Neural progenitor cell (in vitro differentiated cells): Measurements from ENCODE around the gene OPCML. TPM values are rescaled to one million over a fixed set of nuclear protein-coding genes. Genes with fewer than 3 reads are reported as not detected.

ENCODE experiments used
- DNase-seq: peaks from one replicate; pipeline ENCODE4 v3.0.0-alpha.2; 2016; ENCODE audit warnings: low spot score
- H2AFZ ChIP-seq: fragments of 200-600 bp; sonication (generic); replicated peaks from 2 replicates; pipeline ENCODE4 v1.6.1; 2016; ENCODE audit warnings: antibody characterized with exemption
- H3F3A ChIP-seq: fragments of 200-600 bp; sonication (generic); 2 replicates; pipeline ENCODE4 v1.6.1; 2016; ENCODE audit warnings: antibody characterized with exemption, low read depth
- H3K27ac ChIP-seq: fragments of 200-600 bp; sonication (generic); 2 replicates; pipeline ENCODE4 v1.5.1; 2016; ENCODE audit warnings: mild to moderate bottlenecking
- H3K27me3 ChIP-seq: fragments of 200-600 bp; sonication (generic); 2 replicates; pipeline ENCODE4 v1.6.1; 2016; ENCODE audit warnings: mild to moderate bottlenecking, moderate library complexity
- H3K36me3 ChIP-seq: fragments of 200-600 bp; sonication (generic); 2 replicates; pipeline ENCODE4 v1.5.1; 2016
- H3K4me1 ChIP-seq: fragments of 200-600 bp; sonication (generic); 2 replicates; pipeline ENCODE4 v1.6.1; 2016; ENCODE audit warnings: mixed run types
- H3K4me2 ChIP-seq: fragments of 200-600 bp; sonication (generic); 2 replicates; pipeline ENCODE4 v1.6.1; 2016
- H3K4me3 ChIP-seq: fragments of 200-600 bp; sonication (generic); 2 replicates; pipeline ENCODE4 v1.5.1; 2016
- H3K79me2 ChIP-seq: fragments of 200-600 bp; sonication (generic); 2 replicates; pipeline ENCODE4 v1.6.1; 2016; ENCODE audit warnings: low read depth
- H3K9ac ChIP-seq: fragments of 200-600 bp; sonication (generic); 2 replicates; pipeline ENCODE4 v1.6.1; 2016
- H3K9me3 ChIP-seq: fragments of 200-600 bp; sonication (generic); 2 replicates; pipeline ENCODE4 v1.5.1; 2016; ENCODE audit warnings: low read depth
- H4K20me1 ChIP-seq: fragments of 200-600 bp; sonication (generic); 2 replicates; pipeline ENCODE4 v1.6.1; 2016; ENCODE audit warnings: low read depth
- H3K27ac Mint-ChIP-seq: 3 replicates; pipeline ENCODE4 v1.8.0; 2021; ENCODE audit warnings: mixed read lengths
- H3K27me3 Mint-ChIP-seq: 2 replicates; pipeline ENCODE4 v1.8.0; 2022; ENCODE audit warnings: low read depth, mild to moderate bottlenecking, inconsistent platforms, moderate library complexity, mixed read lengths; ENCODE audit not compliant: insufficient read depth
- H3K36me3 Mint-ChIP-seq: 3 replicates; pipeline ENCODE4 v1.8.0; 2021; ENCODE audit warnings: mixed read lengths
- H3K4me1 Mint-ChIP-seq: 3 replicates; pipeline ENCODE4 v1.8.0; 2021; ENCODE audit warnings: mixed read lengths
- H3K4me3 Mint-ChIP-seq: 3 replicates; pipeline ENCODE4 v1.8.0; 2021; ENCODE audit warnings: mild to moderate bottlenecking, moderate library complexity, mixed read lengths
- H3K9me3 Mint-ChIP-seq: 3 replicates; pipeline ENCODE4 v1.8.0; 2020; ENCODE audit warnings: mixed read lengths
- EZH2 ChIP-seq: fragments of 200-600 bp; sonication (generic); IDR thresholded peaks from 2 replicates; pipeline ENCODE4 v1.6.1; 2017; ENCODE audit warnings: antibody characterized with exemption, mild to moderate bottlenecking, moderate library complexity
- EZH2phosphoT487 ChIP-seq: fragments of 200-600 bp; sonication (generic); IDR thresholded peaks from 2 replicates; pipeline ENCODE4 v1.6.1; 2017; ENCODE audit warnings: antibody characterized with exemption
- total RNA-seq: library from RNA; depleted of rRNA; stranded (reverse); fragments of >200 nt; gene quantifications from 2 replicates; pipeline ENCODE4 v1.2.3, GENCODE V29; 2015; ENCODE audit warnings: low replicate concordance
- TF ChIP-seq, protein P1 (sequence below): fragments of 200-600 bp; sonication (generic); IDR thresholded peaks from 2 replicates; pipeline ENCODE4 v1.5.1; 2017; ENCODE audit warnings: antibody characterized with exemption, mild to moderate bottlenecking

Gene OPCML
- total RNA-seq, 1 donor from 2014 or later = 0.02 TPM

DNA sequence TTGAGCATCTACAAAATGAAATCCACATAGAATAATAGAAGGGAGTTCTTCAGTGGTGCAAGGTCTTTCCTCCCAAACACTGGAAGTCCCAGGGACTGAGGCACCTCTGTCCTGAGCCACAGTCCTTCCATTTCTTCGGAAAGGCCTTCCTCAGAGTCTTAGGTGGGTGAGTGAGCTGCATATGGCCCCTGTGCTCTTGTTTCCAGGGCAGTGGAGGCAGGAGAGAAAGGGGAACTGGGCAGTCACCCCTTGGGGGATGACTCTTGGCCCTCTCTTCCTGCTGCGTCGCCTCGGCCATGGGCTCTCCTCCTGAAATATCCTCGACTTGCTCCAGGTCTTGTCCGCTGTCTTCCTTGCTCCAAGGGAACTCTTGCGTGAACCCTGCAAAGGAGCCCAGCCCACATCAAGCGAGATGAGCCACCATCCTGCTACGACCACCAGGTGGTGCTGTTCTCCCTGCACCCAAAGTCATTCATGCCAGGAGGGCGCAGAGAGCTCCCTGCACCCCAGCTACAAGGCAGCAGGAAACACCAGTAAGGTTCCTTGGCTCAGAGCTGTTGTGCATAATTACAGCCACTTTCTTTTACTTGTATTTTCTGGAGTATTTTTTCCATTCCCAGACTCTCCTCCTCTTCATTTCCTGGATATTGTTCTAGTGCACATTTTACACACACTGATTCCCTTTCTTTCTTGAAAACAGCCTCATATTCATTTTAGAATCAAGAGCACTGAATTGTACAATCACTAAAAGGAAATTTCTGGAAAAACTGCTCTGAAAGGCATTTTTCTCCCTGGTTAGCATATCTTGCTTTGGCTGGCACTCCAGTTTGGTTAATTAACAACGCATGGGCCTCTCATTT is 397.8 kb downstream of the OPCML start:
- Histone ChIP-seq H3F3A (no peaks in the 10 kb centered on the region), H3K9ac (no peak overlapping the region), H3K4me1 (peaks cover 4% of the 10 kb centered on the region), H3K4me2 (no peak overlapping the region), H3K27me3 (no peaks in the 10 kb centered on the region), H2AFZ (no peak overlapping the region), H3K36me3 (no peaks in the 10 kb centered on the region), H3K79me2 (no peaks in the 10 kb centered on the region), H3K4me3 (no peak overlapping the region), H3K9me3 (no peaks in the 10 kb centered on the region), H3K27ac (no peak overlapping the region), H4K20me1 (no peaks in the 10 kb centered on the region)
- H3K36me3 Mint-ChIP-seq = no peaks in the 10 kb centered on the region
- no peaks in the 10 kb centered on the region for H3K27me3 Mint-ChIP-seq
- peak; percentile 80 for DNase-seq
- no peak overlapping the region for H3K4me3 Mint-ChIP-seq
- no peak overlapping the region for H3K27ac Mint-ChIP-seq
- TF ChIP-seq, protein P1, sequence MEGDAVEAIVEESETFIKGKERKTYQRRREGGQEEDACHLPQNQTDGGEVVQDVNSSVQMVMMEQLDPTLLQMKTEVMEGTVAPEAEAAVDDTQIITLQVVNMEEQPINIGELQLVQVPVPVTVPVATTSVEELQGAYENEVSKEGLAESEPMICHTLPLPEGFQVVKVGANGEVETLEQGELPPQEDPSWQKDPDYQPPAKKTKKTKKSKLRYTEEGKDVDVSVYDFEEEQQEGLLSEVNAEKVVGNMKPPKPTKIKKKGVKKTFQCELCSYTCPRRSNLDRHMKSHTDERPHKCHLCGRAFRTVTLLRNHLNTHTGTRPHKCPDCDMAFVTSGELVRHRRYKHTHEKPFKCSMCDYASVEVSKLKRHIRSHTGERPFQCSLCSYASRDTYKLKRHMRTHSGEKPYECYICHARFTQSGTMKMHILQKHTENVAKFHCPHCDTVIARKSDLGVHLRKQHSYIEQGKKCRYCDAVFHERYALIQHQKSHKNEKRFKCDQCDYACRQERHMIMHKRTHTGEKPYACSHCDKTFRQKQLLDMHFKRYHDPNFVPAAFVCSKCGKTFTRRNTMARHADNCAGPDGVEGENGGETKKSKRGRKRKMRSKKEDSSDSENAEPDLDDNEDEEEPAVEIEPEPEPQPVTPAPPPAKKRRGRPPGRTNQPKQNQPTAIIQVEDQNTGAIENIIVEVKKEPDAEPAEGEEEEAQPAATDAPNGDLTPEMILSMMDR = peak; percentile 96
- no peak for TF ChIP-seq EZH2
- H3K9me3 Mint-ChIP-seq = no peaks in the 10 kb centered on the region
- H3K4me1 Mint-ChIP-seq = peaks cover 4% of the 10 kb centered on the region

DNA sequence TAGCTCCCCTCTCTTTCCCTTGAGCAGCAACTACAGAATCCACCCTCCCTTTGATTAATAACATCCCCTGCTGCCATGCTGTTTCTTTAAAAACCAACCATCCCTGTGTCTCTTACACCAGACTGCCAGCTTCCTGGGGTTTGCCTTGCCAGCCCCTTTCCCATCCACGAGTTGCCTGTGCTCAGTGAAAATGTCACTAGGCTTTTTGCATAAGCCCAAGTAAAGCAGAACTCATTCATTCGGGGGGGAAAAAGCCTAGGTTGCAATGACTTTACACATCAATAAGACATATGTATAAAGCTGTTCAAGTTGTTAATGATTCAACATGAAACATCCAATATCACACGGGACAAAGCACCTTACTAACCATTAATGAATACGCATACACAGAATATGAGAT is 398.7 kb downstream of the OPCML start:
- Histone ChIP-seq H2AFZ (no peak overlapping the region), H3K27me3 (no peaks in the 10 kb centered on the region), H3K79me2 (no peaks in the 10 kb centered on the region), H3K9ac (no peak overlapping the region), H3K4me3 (no peak overlapping the region), H3K36me3 (no peaks in the 10 kb centered on the region), H3K4me1 (peaks cover 4% of the 10 kb centered on the region), H3K4me2 (no peak overlapping the region), H3F3A (no peaks in the 10 kb centered on the region), H3K9me3 (no peaks in the 10 kb centered on the region), H3K27ac (no peak overlapping the region), H4K20me1 (no peaks in the 10 kb centered on the region)
- H3K4me3 Mint-ChIP-seq = no peak overlapping the region
- H3K9me3 Mint-ChIP-seq = no peaks in the 10 kb centered on the region
- no peaks in the 10 kb centered on the region for H3K36me3 Mint-ChIP-seq
- TF ChIP-seq, protein P1 = no peak
- TF ChIP-seq EZH2 (no peak), EZH2phosphoT487 (no peak)
- H3K27ac Mint-ChIP-seq = no peak overlapping the region
- DNase-seq = no peak
- H3K27me3 Mint-ChIP-seq = no peaks in the 10 kb centered on the region
- H3K4me1 Mint-ChIP-seq = peaks cover 4% of the 10 kb centered on the region

DNA sequence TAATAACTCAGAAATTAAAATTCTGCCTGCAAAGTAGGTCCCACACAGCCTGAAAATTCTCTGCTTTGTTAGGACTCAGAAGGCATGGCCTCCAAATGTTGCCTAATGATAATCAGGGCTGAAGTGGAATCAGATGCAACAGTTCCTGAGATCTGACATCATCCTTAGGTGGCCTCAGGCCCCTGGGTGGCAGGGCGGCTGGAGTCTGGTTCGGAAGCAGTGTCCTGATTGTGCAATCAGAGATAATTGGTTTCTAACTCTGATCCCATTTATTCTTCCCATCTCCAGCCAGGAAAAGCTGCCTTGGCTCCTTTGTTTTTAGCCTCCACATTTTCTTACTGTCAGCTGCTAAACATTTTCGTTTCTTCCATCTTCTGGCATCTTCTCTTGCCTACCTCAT is 399.3 kb downstream of the OPCML start:
- Histone ChIP-seq H3K9me3 (no peaks in the 10 kb centered on the region), H3K27me3 (no peaks in the 10 kb centered on the region), H3K4me1 (peaks cover 4% of the 10 kb centered on the region), H3K4me2 (no peak overlapping the region), H3F3A (no peaks in the 10 kb centered on the region), H3K27ac (no peak overlapping the region), H3K36me3 (no peaks in the 10 kb centered on the region), H3K79me2 (no peaks in the 10 kb centered on the region), H3K4me3 (no peak overlapping the region), H2AFZ (no peak overlapping the region), H3K9ac (no peak overlapping the region), H4K20me1 (no peaks in the 10 kb centered on the region)
- H3K4me3 Mint-ChIP-seq = no peak overlapping the region
- TF ChIP-seq, protein P1 = no peak
- TF ChIP-seq EZH2 = no peak
- TF ChIP-seq EZH2phosphoT487 = no peak
- no peaks in the 10 kb centered on the region for H3K9me3 Mint-ChIP-seq
- no peak overlapping the region for H3K27ac Mint-ChIP-seq
- no peak for DNase-seq
- no peaks in the 10 kb centered on the region for H3K36me3 Mint-ChIP-seq
- peaks cover 3% of the 10 kb centered on the region for H3K4me1 Mint-ChIP-seq
- peaks cover under 1% of the 10 kb centered on the region for H3K27me3 Mint-ChIP-seq
